Calu3 (cell line): Measurements from ENCODE around the gene PLA2G7. TPM values are rescaled to one million over a fixed set of nuclear protein-coding genes. Genes with fewer than 3 reads are reported as not detected.

Source experiments
- BruUV-seq: library from RNA; stranded (reverse); fragments of 400-500 nt; replicated peaks from 2 replicates; lab custom pipeline; 2021; lab: Mats Ljungman, UMichigan
- CTCF ChIA-PET: fragments of 300-600 bp; sonication (Branson Sonifier 250); formaldehyde crosslinking; loops from one replicate; lab custom pipeline; 2022; ENCODE audit warnings: antibody characterized with exemption; lab: Charles Lee
- DNase-seq: peaks from one replicate; pipeline ENCODE4 v3.0.0; 2022
- H3K27ac Mint-ChIP-seq: one replicate; pipeline ENCODE4 v1.8.0; 2022; ENCODE audit warnings: mixed read lengths; ENCODE audit not compliant: unreplicated experiment
- H3K27me3 Mint-ChIP-seq: one replicate; pipeline ENCODE4 v1.8.0; 2022; ENCODE audit warnings: mixed read lengths; ENCODE audit not compliant: unreplicated experiment
- H3K36me3 Mint-ChIP-seq: one replicate; pipeline ENCODE4 v1.8.0; 2022; ENCODE audit warnings: mild to moderate bottlenecking, moderate library complexity, mixed read lengths; ENCODE audit not compliant: insufficient read depth, unreplicated experiment
- H3K4me1 Mint-ChIP-seq: one replicate; pipeline ENCODE4 v1.8.0; 2022; ENCODE audit warnings: mild to moderate bottlenecking, low read depth, mixed read lengths; ENCODE audit not compliant: unreplicated experiment
- H3K4me3 Mint-ChIP-seq: one replicate; pipeline ENCODE4 v1.8.0; 2022; ENCODE audit warnings: mild to moderate bottlenecking, low read depth, moderate library complexity, mixed read lengths; ENCODE audit not compliant: unreplicated experiment
- H3K9me3 Mint-ChIP-seq: one replicate; pipeline ENCODE4 v1.8.0; 2022; ENCODE audit warnings: low read depth, mixed read lengths; ENCODE audit not compliant: unreplicated experiment
- intact Hi-C: fragments of 100-400 bp; cut with micrococcal nuclease; formaldehyde crosslinking; loops from one replicate; pipeline ENCODE4 v1.10.0; 2022; ENCODE audit not compliant: unreplicated experiment
- total RNA-seq: library from RNA; stranded (reverse); gene quantifications from 2 replicates; pipeline ENCODE4 v1.2.3, GENCODE V29; 2022
- TF ChIP-seq, protein P1 (sequence below): fragments of 200-600 bp; IDR thresholded peaks from one replicate; pipeline ENCODE4 v1.8.0; 2022; ENCODE audit warnings: antibody characterized with exemption; ENCODE audit not compliant: unreplicated experiment

Gene PLA2G7
- total RNA-seq, 1 experiment from 2014 or later = 1.9 TPM

DNA sequence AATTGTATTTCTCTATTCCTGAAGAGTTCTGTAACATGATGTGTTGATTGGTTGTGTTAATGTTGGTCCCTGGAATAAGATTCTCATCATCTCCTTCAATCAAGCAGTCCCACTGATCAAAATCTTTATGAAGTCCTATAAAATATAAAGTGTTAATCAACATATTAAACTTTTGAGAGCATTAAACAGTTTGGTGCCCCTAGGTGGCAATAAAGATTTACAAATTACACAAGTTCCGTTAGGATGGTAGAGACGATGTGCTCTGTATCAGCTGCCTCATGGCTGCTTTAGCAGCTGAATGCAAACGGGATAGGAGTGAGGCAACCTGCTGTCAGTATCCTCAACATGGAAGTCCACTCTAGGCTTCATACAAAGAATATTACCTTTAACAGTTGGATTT lies 30.6 kb downstream of the PLA2G7 start:
- Mint-ChIP-seq H3K9me3 (no peaks in the 10 kb centered on the region), H3K36me3 (no peaks in the 10 kb centered on the region), H3K27me3 (no peaks in the 10 kb centered on the region), H3K4me1 (no peaks in the 10 kb centered on the region), H3K27ac (no peak overlapping the region), H3K4me3 (no peak overlapping the region)
- intact Hi-C loops = loop anchor here (1.0 to 2.0 kb wide), 4 partner anchors 77 to 342 kb away; no protein-coding TSS in a partner anchor
- DNase-seq = peak; percentile 19
- CTCF ChIA-PET = interaction anchor here (0.7 to 1.3 kb wide), 2 partner anchors 14 to 343 kb away, joined by 3 to 4 read pairs; no protein-coding TSS in a partner anchor
- TF ChIP-seq, protein P1, sequence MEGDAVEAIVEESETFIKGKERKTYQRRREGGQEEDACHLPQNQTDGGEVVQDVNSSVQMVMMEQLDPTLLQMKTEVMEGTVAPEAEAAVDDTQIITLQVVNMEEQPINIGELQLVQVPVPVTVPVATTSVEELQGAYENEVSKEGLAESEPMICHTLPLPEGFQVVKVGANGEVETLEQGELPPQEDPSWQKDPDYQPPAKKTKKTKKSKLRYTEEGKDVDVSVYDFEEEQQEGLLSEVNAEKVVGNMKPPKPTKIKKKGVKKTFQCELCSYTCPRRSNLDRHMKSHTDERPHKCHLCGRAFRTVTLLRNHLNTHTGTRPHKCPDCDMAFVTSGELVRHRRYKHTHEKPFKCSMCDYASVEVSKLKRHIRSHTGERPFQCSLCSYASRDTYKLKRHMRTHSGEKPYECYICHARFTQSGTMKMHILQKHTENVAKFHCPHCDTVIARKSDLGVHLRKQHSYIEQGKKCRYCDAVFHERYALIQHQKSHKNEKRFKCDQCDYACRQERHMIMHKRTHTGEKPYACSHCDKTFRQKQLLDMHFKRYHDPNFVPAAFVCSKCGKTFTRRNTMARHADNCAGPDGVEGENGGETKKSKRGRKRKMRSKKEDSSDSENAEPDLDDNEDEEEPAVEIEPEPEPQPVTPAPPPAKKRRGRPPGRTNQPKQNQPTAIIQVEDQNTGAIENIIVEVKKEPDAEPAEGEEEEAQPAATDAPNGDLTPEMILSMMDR = peak; percentile 34
- no TSS peak for BruUV-seq

DNA sequence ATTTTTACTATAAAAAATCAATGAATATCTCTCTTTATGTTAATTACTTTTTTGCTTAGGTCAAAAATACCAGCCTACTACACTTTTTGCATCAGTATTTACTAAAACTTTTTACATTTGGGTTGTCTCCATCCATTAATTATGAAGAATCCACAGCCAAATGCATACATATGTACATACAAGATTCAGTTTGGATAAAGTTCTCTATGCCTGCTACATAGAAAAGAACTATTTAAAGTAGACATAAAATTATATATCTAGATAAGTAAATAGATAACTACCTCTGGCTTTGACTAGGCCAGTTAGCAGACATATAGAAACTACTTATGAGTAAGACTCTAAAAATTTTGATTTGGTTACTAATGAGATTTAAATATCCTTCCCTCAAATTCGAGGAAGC lies 35.2 kb downstream of the PLA2G7 start:
- intact Hi-C loops = no loop called here
- TF ChIP-seq, protein P1 = no peak
- no peaks in the 10 kb centered on the region for H3K9me3 Mint-ChIP-seq
- no TSS peak for BruUV-seq
- H3K27ac Mint-ChIP-seq = no peak overlapping the region
- H3K4me1 Mint-ChIP-seq = no peaks in the 10 kb centered on the region
- no peaks in the 10 kb centered on the region for H3K27me3 Mint-ChIP-seq
- CTCF ChIA-PET = no interaction called here
- no peak for DNase-seq
- H3K4me3 Mint-ChIP-seq = no peak overlapping the region
- no peaks in the 10 kb centered on the region for H3K36me3 Mint-ChIP-seq

DNA sequence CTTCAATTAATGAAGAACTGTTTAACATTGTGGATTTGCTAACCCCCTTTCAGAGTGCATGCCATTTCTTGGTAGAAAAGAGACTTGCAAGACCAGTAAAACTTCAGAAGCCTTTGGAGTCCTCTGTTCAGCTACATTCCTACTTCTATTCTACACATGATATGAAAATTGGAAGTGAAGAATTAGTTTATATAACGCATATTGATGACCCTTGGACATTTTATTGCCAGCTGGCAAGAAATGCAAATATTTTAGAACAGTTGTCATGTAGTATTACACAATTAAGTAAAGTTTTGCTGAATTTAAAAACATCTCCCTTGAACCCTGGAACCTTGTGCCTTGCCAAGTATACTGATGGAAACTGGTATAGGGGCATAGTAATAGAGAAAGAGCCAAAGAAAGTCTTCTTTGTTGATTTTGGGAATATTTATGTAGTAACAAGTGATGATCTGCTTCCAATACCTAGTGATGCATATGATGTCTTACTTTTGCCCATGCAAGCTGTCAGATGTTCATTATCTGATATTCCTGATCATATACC lies 44.2 kb downstream of the PLA2G7 start:
- no peak for DNase-seq
- H3K27ac Mint-ChIP-seq = no peak overlapping the region
- intact Hi-C loops = no loop called here
- H3K36me3 Mint-ChIP-seq = no peaks in the 10 kb centered on the region
- TF ChIP-seq, protein P1 = no peak
- no peaks in the 10 kb centered on the region for H3K4me1 Mint-ChIP-seq
- CTCF ChIA-PET = no interaction called here
- H3K27me3 Mint-ChIP-seq = no peaks in the 10 kb centered on the region
- H3K9me3 Mint-ChIP-seq = no peaks in the 10 kb centered on the region
- H3K4me3 Mint-ChIP-seq = no peak overlapping the region
- no TSS peak for BruUV-seq

DNA sequence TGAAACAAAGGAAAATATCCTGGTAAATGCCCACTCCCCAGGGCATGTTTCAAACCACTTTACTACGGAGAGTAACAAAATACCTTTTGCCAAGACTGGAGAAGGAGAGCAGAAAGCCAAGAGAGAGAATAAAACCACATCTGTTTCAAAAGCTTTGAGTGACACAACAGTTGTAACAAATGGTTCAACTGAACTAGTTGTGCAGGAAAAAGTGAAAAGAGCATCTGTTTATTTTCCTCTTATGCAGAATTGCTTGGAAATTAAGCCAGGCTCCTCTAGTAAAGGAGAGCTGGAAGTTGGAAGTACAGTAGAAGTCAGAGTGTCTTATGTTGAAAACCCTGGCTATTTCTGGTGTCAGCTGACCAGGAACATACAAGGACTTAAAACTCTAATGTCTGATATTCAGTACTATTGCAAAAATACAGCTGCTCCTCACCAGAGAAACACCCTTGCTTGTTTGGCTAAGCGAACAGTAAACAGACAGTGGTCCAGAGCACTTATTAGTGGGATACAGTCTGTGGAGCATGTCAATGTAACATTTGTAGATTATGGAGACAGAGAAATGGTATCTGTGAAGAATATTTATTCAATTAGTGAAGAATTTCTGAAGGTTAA lies 44.9 kb downstream of the PLA2G7 start:
- H3K4me3 Mint-ChIP-seq = no peak overlapping the region
- no peak for DNase-seq
- H3K27me3 Mint-ChIP-seq = no peaks in the 10 kb centered on the region

More for the DNA sequence above, 44.9 kb downstream of the PLA2G7 start:
- Mint-ChIP-seq H3K27ac (no peak overlapping the region), H3K4me1 (peaks cover 1% of the 10 kb centered on the region), H3K36me3 (no peaks in the 10 kb centered on the region), H3K9me3 (no peaks in the 10 kb centered on the region)
- TF ChIP-seq, protein P1 = no peak
- intact Hi-C loops = no loop called here
- CTCF ChIA-PET = no interaction called here
- BruUV-seq = no TSS peak
